Middle frontal gyrus (tissue), 1 donor: Measurements from ENCODE around the gene TM4SF18.

Experiments used
- DNase-seq: peaks from one replicate; pipeline ENCODE4 v3.0.0-alpha.2; 2015; ENCODE audit warnings: low spot score; ENCODE audit errors: extremely low spot score

The TM4SF18 gene

GRCh38 chr3:149330609-149331331, 2.7 kb downstream of the TM4SF18 start:
- no peak for DNase-seq

GRCh38 chr3:149327156-149327555, 6.3 kb downstream of the TM4SF18 start:
- DNase-seq: no peak

DNA sequence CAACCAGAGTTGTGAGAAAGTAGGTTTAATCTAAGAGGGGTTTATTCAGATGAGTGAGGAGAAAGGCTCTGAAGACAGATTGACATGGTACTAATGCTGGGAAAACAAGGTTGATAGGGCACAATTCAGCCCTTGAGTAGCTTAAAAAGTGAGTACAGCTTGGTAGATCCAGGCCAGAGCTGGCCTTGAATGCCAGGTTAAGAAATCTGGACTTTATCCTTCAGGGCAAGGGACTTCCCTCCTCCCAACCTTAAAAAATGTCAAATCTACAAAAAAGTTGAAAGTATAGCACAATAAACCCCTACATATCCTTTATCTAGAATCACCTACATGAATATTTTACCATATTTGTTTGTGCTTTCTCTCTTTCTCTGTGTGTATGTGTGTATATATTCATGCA, 7.9 kb downstream of the TM4SF18 start:
- DNase-seq: no peak

DNA sequence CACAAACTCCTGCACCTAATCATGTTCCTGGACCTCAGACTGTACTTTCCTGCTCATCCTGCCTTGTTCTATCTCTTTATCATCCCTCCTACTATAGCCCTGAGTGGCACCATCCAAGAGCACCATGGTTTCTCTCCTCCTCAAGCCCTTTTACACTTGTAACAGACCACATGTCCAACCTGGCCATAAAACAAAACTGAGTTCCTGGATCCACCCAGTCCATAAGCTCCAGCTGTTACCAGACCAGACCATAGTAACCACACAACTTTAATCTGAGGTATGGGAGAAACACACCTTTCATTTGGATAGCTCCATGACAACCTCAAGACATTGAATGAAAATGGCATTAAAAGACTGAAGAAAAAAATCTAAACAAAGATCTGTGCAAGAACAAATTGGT, 9.1 kb downstream of the TM4SF18 start:
- no peak for DNase-seq

DNA sequence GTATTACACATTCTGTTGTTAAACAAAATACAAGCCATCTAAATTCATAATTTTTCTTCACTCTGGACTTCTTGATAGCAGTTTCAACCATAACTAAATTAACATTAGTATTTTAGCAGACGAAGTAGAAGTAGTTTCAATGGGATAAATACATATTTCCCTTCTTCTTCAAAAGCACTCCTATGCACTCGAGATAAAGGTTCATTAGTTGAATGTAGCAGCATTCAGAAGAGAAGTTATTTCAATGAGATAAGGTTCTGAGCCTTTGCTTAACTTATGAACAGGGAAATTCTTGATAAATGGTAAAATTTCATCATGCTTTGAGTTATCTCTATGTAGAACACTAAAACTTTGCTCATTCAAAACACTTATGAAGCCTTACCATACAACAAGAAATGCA, 11.8 kb downstream of the TM4SF18 start:
- DNase-seq: no peak

DNA sequence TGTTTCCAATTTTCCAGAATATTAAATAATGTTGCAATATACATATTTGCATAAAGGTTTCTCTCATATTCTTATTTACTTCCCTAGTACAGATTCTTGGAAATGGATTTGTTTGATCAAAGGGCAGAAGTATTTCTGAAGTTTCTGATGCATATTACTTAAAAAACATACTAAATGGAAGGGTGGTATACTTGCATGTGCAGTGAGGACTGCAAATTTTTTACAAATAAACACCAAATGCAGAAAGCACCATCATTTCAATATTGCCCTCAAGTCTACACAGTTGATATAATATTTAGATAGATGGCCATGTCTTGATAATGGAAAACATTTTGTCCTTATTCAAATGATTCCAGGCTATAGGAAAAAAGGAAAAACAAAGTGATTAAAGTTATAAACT, 12.3 kb downstream of the TM4SF18 start:
- no peak for DNase-seq

- no peak for DNase-seq
These were observed 13.7 kb downstream of the TM4SF18 start for GRCh38 chr3:149319750-149320149.

GRCh38 chr3:149317072-149317471, 16.4 kb downstream of the TM4SF18 start:
- no peak for DNase-seq

- no peak for DNase-seq
These were observed 17.0 kb downstream of the TM4SF18 start for GRCh38 chr3:149316437-149316836.

DNA sequence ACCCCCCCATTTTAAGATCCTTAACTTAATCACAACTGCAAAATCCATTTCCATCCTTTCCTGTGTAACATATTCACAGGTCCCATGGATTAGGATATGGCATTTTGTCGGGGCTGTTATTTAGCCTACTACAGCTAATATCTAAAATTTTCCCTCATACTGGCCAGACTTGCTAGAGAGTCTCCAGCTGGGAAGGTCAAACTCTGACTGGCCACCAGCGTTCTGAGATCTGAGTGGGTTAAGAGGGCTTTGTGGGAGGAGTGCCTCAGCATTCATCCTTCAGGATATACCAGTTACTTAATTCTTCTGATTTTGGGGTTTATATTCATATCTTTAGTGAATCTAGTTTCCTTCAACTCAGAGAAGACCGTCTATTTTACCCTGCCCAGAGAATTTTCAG, 17.7 kb downstream of the TM4SF18 start:
- DNase-seq: no peak

GRCh38 chr3:149314807-149315578, 18.4 kb downstream of the TM4SF18 start:
- no peak for DNase-seq

DNA sequence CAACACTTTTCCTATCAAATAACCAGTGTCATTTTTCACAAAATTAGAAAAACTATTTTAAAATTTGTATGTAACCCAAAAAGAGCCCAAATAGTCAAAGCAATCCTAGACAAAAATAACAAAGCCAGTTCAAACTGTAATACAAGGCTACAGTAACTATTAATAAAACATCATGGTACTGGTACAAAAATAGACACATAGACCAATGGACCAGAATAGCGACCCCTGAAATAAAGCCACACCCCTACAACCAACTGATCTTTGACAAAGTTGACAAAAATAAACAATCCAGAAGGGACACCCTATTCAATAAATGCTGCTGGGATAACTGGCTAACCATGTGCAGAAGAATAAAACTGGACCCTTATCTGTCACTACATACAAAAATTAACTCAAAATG, 19.9 kb downstream of the TM4SF18 start:
- no peak for DNase-seq

GRCh38 chr3:149310796-149311534, 22.5 kb downstream of the TM4SF18 start:
- no peak for DNase-seq

DNA sequence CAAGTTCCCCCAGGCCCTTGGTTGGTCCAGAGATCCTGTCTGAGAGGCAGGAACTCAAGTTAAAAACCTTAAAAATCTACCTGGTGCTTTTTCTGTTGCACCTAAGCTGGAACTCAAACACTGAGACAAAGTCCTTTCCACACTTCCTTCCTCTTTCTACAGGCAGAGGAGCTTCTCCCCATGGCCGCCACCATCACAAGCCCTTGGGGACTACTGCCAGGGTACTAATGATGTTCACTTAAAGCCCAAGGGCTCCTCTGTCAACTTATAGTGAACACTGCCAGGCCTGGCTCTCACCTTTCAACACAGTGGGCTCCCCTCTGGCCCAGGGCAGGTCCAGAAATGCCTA, 26.0 kb downstream of the TM4SF18 start:
- no peak for DNase-seq

- DNase-seq: no peak
These were observed 26.5 kb downstream of the TM4SF18 start for GRCh38 chr3:149306751-149307434.

DNA sequence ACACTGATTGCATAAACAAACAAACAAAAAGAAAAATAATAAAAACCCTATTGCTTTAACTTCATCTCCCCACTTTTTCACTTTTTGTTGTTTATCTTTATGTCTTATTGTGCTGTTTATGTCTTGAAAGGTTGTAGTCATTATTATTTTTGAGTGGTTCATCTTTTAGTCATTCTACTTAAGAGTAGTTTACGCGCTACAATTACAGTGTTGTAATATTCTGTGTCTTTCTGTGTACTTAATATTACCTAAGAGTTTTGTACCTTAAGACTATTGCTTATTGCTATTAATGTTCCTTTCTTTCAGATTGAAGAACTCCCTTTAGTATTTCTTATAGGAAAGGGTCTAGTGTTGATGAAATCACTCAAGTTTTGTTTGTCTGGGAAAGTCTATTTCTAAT, 28.1 kb downstream of the TM4SF18 start:
- no peak for DNase-seq

- DNase-seq: no peak
These were observed 33.3 kb downstream of the TM4SF18 start for GRCh38 chr3:149299938-149300801.

DNA sequence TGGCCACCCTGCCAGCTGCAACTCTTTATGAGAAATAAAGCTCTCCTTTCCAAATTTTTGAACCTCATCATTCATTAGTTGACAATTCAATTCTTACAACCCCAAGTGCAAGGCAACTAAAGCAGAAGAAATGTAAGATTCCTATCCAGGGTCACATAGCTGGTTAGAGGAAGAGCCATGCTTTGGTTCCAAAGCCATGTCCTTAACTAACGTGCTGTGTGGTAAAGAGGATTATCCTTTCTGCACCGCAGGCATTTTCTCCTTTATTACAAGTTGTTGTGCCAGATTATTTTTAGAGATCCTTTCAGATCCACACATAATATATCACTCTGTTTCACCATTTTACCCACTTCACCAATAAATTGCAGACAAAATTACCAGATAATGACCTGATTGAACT, 36.5 kb downstream of the TM4SF18 start:
- DNase-seq: no peak

- DNase-seq: no peak
These were observed 40.8 kb downstream of the TM4SF18 start for GRCh38 chr3:149292666-149293065.

- DNase-seq: no peak
These were observed 42.3 kb downstream of the TM4SF18 start for GRCh38 chr3:149291178-149291577.

DNA sequence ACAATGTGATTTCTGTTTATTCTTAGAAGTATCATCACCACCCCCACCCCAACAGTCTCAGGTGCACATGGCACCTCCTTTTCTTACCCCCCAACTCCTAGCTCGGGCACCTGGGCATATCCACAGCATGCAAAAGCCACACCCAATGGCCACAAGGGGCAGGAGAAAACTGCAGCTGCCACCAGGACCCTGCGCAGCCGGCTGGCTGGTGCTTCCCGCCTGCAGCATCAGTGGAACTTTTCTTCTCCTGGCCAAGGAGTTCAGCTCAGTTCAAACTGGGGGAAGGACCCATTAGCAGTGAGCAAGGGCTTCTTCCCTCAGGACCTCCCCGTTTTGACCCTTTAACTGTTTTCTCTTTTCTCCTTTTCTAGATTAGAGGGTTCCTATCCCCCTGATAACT, 44.8 kb downstream of the TM4SF18 start:
- DNase-seq: no peak
